ENCODE results near the gene OR7D4.
A peak's percentile ranks its signal among the peaks of the same experiment; 100 is the strongest.
"Not testable (repeated sequence)": the region's sequence is repeated elsewhere in the genome, so short reads cannot be mapped to it uniquely, and the experiment has no call there.

OR7D4 gene

DNA sequence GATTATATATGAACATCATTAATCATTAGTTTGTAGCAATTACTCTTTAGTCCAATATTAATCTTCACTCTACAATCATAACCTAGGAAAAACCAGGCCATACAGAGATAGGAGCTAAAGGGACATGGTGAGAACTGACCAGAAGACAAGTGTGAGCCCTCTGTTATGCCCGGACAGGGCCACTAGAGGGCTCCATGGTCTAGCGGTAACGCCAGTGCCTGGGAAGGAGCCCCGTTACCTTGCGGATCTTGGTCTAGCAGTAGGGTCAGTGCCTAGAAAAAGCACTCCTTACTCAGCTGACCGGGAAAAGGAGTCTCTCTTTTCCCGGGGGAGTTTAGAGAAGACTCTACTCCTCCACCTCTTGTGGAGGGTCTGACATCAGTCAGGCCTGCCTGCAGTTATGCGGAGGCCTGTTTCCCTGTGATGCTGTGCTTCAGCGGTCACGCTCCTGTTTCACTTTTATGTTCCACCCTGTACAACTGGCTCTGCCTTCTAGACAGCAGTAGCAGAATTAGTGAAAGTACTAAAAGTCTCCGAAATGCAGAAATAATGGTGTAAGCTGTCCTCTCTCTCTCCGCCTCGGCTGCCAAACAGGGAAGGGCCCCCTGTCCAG is 13.8 kb downstream of the OR7D4 start:
- no peak overlapping the region for H3K4me3 ChIP-seq (replicated peaks; ENCODE audit: insufficient read depth, low read length)

DNA sequence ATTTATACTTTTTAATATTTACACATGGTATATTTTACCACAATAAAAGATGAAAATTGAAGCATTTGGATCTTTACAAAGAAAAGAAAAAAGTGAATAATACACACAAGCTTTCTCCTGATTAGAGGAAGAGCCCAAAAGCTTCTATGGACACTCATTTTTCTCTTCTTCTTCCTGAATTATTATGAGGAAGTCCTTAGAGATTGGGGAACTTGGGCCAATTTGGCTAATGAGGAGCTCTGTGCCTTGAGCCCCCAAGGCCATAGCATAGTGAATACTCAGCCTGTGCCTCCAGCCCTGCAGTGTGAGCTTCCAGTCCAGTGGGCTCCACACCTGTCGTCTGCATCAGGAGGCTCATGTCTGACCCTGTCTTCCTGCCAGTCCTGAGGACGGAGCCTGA is 21.3 kb downstream of the OR7D4 start:
- H3K4me3 ChIP-seq (replicated peaks; ENCODE audit: insufficient read depth, low read length); H3K27ac ChIP-seq (replicated peaks); H3K27me3 ChIP-seq (ENCODE audit: insufficient read depth, poor library complexity, severe bottlenecking): not testable (repeated sequence)
- peak in 1 of 2 experiments; percentile 35 for DNase-seq (ENCODE audit: low read depth in 1 of 2, low spot score in 1 of 2)
- peak; percentile 73 for TF ChIP-seq SPI1 (IDR thresholded peaks at IDR 0.05; ENCODE audit: borderline replicate concordance, low read depth)

More for the DNA sequence above, 13.8 kb downstream of the OR7D4 start:
- Histone ChIP-seq H3K27ac (replicated peaks) (no peak overlapping the region), H3K27me3 (ENCODE audit: insufficient read depth, poor library complexity, severe bottlenecking) (no peaks in the 10 kb centered on the region)
- DNase-seq (ENCODE audit: low read depth in 1 of 2, low spot score in 1 of 2), result peak; percentile 10 to 55
- TF ChIP-seq, protein P1, sequence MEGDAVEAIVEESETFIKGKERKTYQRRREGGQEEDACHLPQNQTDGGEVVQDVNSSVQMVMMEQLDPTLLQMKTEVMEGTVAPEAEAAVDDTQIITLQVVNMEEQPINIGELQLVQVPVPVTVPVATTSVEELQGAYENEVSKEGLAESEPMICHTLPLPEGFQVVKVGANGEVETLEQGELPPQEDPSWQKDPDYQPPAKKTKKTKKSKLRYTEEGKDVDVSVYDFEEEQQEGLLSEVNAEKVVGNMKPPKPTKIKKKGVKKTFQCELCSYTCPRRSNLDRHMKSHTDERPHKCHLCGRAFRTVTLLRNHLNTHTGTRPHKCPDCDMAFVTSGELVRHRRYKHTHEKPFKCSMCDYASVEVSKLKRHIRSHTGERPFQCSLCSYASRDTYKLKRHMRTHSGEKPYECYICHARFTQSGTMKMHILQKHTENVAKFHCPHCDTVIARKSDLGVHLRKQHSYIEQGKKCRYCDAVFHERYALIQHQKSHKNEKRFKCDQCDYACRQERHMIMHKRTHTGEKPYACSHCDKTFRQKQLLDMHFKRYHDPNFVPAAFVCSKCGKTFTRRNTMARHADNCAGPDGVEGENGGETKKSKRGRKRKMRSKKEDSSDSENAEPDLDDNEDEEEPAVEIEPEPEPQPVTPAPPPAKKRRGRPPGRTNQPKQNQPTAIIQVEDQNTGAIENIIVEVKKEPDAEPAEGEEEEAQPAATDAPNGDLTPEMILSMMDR (IDR thresholded peaks at IDR 0.05; ENCODE audit: insufficient read depth, low read length), result peak; percentile 73
- TF ChIP-seq, protein P2, sequence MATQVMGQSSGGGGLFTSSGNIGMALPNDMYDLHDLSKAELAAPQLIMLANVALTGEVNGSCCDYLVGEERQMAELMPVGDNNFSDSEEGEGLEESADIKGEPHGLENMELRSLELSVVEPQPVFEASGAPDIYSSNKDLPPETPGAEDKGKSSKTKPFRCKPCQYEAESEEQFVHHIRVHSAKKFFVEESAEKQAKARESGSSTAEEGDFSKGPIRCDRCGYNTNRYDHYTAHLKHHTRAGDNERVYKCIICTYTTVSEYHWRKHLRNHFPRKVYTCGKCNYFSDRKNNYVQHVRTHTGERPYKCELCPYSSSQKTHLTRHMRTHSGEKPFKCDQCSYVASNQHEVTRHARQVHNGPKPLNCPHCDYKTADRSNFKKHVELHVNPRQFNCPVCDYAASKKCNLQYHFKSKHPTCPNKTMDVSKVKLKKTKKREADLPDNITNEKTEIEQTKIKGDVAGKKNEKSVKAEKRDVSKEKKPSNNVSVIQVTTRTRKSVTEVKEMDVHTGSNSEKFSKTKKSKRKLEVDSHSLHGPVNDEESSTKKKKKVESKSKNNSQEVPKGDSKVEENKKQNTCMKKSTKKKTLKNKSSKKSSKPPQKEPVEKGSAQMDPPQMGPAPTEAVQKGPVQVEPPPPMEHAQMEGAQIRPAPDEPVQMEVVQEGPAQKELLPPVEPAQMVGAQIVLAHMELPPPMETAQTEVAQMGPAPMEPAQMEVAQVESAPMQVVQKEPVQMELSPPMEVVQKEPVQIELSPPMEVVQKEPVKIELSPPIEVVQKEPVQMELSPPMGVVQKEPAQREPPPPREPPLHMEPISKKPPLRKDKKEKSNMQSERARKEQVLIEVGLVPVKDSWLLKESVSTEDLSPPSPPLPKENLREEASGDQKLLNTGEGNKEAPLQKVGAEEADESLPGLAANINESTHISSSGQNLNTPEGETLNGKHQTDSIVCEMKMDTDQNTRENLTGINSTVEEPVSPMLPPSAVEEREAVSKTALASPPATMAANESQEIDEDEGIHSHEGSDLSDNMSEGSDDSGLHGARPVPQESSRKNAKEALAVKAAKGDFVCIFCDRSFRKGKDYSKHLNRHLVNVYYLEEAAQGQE (IDR thresholded peaks at IDR 0.05; ENCODE audit: insufficient replicate concordance, low read depth), result no peak

DNA sequence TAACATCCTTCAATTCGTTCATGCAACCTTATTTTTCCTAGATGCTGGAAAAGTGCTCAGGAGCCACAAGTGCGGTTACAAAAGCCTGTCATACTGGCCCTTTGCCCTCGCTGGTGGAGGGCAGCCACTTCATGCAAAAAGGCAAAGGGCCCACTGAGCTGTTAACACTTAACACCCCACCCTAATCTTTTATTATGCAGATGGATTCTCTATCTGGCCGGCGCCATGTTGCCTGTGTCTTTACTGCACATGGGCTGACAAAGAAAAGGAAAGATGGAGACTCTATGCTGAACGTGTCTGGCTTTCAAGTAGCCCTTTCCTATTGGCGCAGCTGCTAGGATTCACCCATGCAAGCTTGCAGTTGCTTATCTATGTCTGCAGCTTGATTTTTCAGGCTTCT is 29.9 kb downstream of the OR7D4 start:
- H3K4me3 ChIP-seq (replicated peaks; ENCODE audit: insufficient read depth, low read length), result no peak overlapping the region
- no peak for TF ChIP-seq POLR2AphosphoS5 (IDR thresholded peaks at IDR 0.05; ENCODE audit: low read depth)
- TF ChIP-seq, protein P2 (IDR thresholded peaks at IDR 0.05; ENCODE audit: insufficient replicate concordance, low read depth), result no peak
- TF ChIP-seq, protein P1 (IDR thresholded peaks at IDR 0.05; ENCODE audit: insufficient read depth, low read length), result no peak
- no peak for TF ChIP-seq GABPA (IDR thresholded peaks at IDR 0.05; ENCODE audit: low read depth)
- TF ChIP-seq SPI1 (IDR thresholded peaks at IDR 0.05; ENCODE audit: borderline replicate concordance, low read depth), result no peak
- DNase-seq (ENCODE audit: low read depth in 1 of 2, low spot score in 1 of 2), result no peak
- H3K27ac ChIP-seq (replicated peaks), result no peak overlapping the region
- H3K27me3 ChIP-seq (ENCODE audit: insufficient read depth, poor library complexity, severe bottlenecking), result no peaks in the 10 kb centered on the region

DNA sequence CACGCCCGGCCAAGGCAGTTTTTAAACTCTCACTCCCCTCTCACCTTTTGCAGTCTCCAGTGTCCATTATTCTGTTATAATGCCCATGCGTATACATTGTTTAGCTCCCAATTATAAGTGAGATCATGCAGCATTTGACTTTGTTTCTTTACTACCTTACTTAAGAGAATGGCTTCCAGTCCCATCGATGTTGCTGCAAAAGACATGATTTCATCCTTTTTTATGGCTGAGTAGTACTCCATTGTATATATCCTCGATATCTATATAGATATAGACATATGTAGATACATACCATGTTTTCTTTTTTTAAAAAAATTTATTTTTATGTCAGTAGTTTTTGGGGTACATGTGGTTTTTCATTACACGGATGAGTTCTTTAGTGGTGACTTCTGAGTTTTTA is 32.2 kb downstream of the OR7D4 start:
- no peak overlapping the region for H3K4me3 ChIP-seq (replicated peaks; ENCODE audit: insufficient read depth, low read length)
- no peak for TF ChIP-seq POLR2AphosphoS5 (IDR thresholded peaks at IDR 0.05; ENCODE audit: low read depth)
- TF ChIP-seq GABPA (IDR thresholded peaks at IDR 0.05; ENCODE audit: low read depth), result no peak
- TF ChIP-seq, protein P1 (IDR thresholded peaks at IDR 0.05; ENCODE audit: insufficient read depth, low read length), result no peak
- TF ChIP-seq, protein P2 (IDR thresholded peaks at IDR 0.05; ENCODE audit: insufficient replicate concordance, low read depth), result no peak
- no peak for TF ChIP-seq SPI1 (IDR thresholded peaks at IDR 0.05; ENCODE audit: borderline replicate concordance, low read depth)
- no peak overlapping the region for H3K27ac ChIP-seq (replicated peaks)
- H3K27me3 ChIP-seq (ENCODE audit: insufficient read depth, poor library complexity, severe bottlenecking), result no peaks in the 10 kb centered on the region
- DNase-seq (ENCODE audit: low read depth in 1 of 2, low spot score in 1 of 2), result no peak
